Dendritic cell treated with granulocyte-macrophage colony-stimulating factor and Interleukin-4, amounts not matched to agents 40 ng/mL and 50 ng/mL, for 4 days (primary cell): ENCODE results near the gene OTX1.
A peak's percentile ranks its signal among the peaks of the same experiment; 100 is the strongest.
"Not testable (repeated sequence)": the region's sequence is repeated elsewhere in the genome, so short reads cannot be mapped to it uniquely, and the experiment has no call there.

ENCODE experiments used
- H3K27ac Mint-ChIP-seq: one replicate; pipeline ENCODE4 v1.8.0; 2022; ENCODE audit warnings: mild to moderate bottlenecking, mixed read lengths
- H3K27me3 Mint-ChIP-seq: one replicate; pipeline ENCODE4 v1.8.0; 2022; ENCODE audit warnings: mild to moderate bottlenecking, mixed read lengths
- H3K36me3 Mint-ChIP-seq: one replicate; pipeline ENCODE4 v1.8.0; 2022; ENCODE audit warnings: low read depth, mixed read lengths
- H3K4me1 Mint-ChIP-seq: one replicate; pipeline ENCODE4 v1.8.0; 2022; ENCODE audit warnings: low read depth, mixed read lengths
- H3K4me3 Mint-ChIP-seq: one replicate; pipeline ENCODE4 v1.8.0; 2022; ENCODE audit warnings: mild to moderate bottlenecking, moderate library complexity, mixed read lengths
- H3K9me3 Mint-ChIP-seq: one replicate; pipeline ENCODE4 v1.8.0; 2022; ENCODE audit warnings: mixed read lengths
- intact Hi-C: fragments of 100-400 bp; cut with micrococcal nuclease; formaldehyde crosslinking; loops from one replicate; pipeline ENCODE4 v1.15.0; 2022

Gene OTX1

DNA sequence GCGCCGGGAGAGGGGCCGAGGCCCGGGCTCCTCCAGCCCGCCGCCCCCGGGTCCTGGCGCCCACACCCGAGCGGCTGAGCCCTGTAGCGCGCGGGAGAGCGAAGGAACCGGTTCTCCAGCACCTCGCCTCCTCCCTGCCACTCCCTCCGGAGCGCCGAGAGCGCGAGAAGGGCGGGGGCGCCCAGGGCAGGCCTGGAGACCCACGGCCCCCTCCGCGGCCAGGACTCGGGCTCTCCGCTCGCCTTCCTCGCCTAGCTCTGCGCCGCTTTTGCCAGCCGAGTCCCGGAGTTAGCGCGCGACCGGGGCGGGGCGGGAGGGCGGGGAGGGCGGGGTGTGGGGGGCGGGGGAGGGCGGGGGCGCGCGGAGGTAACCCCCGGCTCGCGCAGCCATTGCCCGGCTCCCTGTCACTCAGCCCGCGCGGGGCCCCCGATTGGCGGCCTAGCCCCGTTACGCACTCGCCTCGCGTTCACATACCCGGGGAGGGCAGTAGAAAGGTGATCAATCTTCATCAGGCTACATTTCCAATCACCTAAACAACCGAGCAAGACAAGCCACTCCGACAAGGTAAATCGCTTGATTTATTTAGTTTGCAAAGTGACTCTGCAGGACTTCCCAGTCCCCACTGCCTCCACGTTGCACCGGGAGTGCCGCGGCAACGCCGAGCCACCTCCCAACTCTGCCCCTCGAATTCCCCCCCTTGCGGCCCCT lies at the start of gene OTX1:
Gene OTX1, plus strand, starts transcription at position 497 of the 708 bp plus-strand sequence. CDS start 2,161 bp downstream, outside the sequence.
- Mint-ChIP-seq H3K9me3 (no peaks in the 10 kb centered on the region), H3K4me1 (peaks cover 73% of the 10 kb centered on the region), H3K27me3 (peaks cover 96% of the 10 kb centered on the region), H3K36me3 (no peaks in the 10 kb centered on the region), H3K4me3 (peak within 1 kb of the TSS; percentile 70), H3K27ac (no peak within 1 kb of the TSS)
- intact Hi-C loops, result no loop called here

DNA sequence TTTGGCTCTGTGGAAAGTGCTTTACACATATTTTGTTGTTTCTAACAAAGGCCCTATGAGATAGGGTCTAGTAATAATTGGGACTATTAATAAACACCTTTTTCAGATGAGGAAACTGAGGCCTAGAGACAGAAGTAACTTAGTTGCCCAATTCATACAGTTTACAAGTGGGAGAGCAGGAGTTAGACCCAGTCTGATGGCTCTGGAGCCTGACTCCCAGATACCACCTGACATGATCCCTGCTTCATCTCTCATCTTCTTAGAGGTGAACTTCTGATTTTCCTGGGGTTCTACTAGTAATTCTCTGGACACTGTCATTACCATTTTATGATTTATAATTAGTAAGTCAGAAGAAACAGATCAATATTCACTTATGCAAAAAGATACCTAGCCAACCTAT lies 49.1 kb upstream of the OTX1 start:
- no peaks in the 10 kb centered on the region for H3K27me3 Mint-ChIP-seq
- H3K27ac Mint-ChIP-seq, result no peak overlapping the region
- H3K9me3 Mint-ChIP-seq, result no peaks in the 10 kb centered on the region
- intact Hi-C loops, result no loop called here
- no peaks in the 10 kb centered on the region for H3K4me1 Mint-ChIP-seq
- H3K36me3 Mint-ChIP-seq, result peaks cover 8% of the 10 kb centered on the region
- no peak overlapping the region for H3K4me3 Mint-ChIP-seq

DNA sequence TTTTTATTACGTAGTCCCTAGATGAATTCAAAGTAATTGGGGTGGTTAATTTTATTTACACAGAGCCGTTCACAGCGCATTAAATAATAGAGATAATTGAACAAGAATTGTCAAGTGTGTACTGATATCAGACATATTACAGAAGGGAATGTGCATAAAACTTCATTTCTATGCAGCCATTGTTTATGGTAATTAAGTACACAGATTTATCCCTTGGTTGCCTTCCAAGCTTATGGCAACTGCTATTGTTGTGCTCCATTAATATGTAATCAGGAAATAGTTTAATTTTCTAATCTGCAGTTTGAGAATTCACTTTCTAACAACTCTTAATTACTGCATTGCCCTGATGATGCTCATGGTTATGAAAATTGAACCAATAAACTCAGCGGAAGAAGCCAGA lies 47.3 kb upstream of the OTX1 start:
- no peak overlapping the region for H3K27ac Mint-ChIP-seq

DNA sequence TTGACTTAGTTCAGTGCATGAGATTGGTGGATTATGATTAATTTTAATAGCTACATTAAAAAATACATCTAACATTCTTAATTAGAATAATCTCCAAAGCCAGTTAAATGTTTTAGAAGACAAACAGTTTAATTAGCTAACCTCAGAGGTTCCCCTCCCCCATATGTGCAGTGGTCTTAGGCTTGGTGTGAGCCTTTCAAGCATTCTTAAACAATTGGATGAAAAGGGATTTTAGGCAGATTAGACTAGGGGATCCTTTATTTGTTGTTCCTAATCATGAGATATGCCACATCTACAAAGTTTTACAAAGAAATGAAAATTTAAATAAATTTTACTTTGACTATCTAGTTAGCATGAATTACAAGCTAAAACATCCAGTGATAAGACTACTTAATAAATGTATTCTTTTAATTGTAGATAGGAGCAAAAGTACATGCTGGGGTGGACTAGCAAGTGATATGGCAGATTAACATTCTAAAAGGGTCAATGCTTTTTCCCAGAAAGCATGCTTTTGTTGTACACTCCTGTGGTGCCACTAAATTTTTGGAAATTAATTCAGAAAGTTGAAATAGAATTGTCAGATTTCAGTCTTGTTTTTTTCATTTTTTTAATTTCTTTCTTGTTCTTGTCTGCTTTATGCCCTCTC lies 42.7 kb upstream of the OTX1 start:
- H3K4me3 Mint-ChIP-seq, result no peak overlapping the region
- H3K36me3 Mint-ChIP-seq, result no peaks in the 10 kb centered on the region
- H3K27ac Mint-ChIP-seq, result no peak overlapping the region
- H3K27me3 Mint-ChIP-seq, result no peaks in the 10 kb centered on the region
- intact Hi-C loops, result no loop called here
- H3K9me3 Mint-ChIP-seq, result no peaks in the 10 kb centered on the region
- no peaks in the 10 kb centered on the region for H3K4me1 Mint-ChIP-seq

More for the DNA sequence above, 47.3 kb upstream of the OTX1 start:
- H3K27me3 Mint-ChIP-seq, result no peaks in the 10 kb centered on the region
- no peaks in the 10 kb centered on the region for H3K9me3 Mint-ChIP-seq
- no peaks in the 10 kb centered on the region for H3K4me1 Mint-ChIP-seq
- no peak overlapping the region for H3K4me3 Mint-ChIP-seq
- intact Hi-C loops, result no loop called here
- no peaks in the 10 kb centered on the region for H3K36me3 Mint-ChIP-seq

DNA sequence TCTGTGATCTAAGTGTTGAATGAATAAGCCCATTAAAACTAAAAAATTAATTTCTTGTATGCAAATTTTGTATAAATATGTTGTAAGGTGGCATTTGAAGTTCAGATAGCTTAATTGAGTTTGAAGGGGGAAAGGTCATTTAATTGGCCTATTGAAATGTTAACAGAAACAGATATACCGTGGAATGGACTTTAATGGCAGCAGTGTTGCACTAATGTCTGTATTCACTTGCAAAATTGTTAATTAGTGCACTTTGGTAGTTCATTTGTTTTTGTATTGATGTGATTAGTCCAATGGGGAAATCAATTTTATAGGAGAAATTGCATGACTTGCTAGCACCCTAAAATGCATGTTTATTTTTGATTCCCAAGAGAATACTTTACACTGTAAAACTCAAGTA lies 41.8 kb upstream of the OTX1 start:
- no peaks in the 10 kb centered on the region for H3K36me3 Mint-ChIP-seq
- intact Hi-C loops, result no loop called here
- H3K27ac Mint-ChIP-seq, result no peak overlapping the region
- no peaks in the 10 kb centered on the region for H3K4me1 Mint-ChIP-seq
- no peak overlapping the region for H3K4me3 Mint-ChIP-seq
- H3K9me3 Mint-ChIP-seq, result no peaks in the 10 kb centered on the region
- no peaks in the 10 kb centered on the region for H3K27me3 Mint-ChIP-seq

DNA sequence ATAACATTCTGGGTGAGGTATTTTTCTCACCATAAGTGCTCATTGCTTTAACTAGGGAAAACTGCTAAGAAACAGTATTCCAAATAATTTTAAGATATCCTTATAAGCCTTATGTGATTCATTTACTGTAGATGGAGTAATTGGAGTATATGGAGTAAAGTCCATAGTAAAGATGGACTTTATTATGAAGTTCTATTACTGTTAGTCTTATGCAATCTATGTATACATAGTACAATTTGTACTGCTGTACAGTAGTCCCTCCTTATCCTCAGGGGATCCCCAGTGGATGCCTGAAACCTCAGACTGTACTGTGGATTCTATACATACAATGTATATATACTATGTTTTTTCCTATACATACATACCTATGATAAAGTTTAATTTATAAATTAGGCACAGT lies 41.1 kb upstream of the OTX1 start:
- H3K27me3 Mint-ChIP-seq, result no peaks in the 10 kb centered on the region
- H3K27ac Mint-ChIP-seq, result no peak overlapping the region
- intact Hi-C loops, result no loop called here
- H3K36me3 Mint-ChIP-seq, result no peaks in the 10 kb centered on the region
- H3K9me3 Mint-ChIP-seq, result no peaks in the 10 kb centered on the region
- H3K4me1 Mint-ChIP-seq, result no peaks in the 10 kb centered on the region
- H3K4me3 Mint-ChIP-seq, result no peak overlapping the region

DNA sequence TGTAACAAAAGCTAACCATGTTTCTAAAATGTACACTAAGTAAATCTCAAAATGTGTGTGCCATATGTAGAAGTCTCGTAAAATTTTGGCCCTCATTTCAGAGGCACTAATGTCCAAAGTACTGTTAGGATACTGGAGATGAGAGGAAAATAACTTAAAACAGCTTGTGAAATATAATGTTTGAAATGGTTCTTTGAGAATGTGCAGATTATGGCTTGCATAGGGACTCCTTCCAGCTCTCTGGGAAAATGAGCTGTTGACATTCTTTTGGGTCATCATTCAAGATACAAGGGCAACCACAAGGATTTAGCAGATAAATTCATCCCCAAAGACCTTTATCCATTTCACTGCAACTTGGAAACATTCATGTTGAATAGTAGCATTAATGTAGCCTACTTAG lies 38.1 kb upstream of the OTX1 start:
- no peak overlapping the region for H3K4me3 Mint-ChIP-seq

DNA sequence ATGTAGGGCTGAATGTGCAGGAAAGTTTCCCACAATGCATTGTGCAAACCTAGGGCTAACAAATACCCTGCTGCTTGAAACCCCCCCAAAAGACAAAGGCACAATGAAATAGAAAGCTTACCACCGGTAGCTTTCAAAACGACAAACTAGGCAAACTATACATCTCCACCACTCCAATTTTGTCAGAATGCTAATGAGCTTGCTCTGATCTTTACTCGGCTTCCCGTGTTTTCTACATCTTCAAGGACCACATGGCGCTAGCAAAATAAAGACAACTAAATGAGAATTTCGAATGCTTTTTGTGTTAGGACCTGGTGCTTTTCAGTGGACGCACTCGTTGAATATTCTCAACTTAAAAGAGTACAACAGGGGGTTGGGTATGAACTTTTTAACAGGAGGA lies 37.2 kb upstream of the OTX1 start:
- Mint-ChIP-seq H3K4me1 (no peaks in the 10 kb centered on the region), H3K4me3 (no peak overlapping the region), H3K27ac (no peak overlapping the region), H3K9me3 (no peaks in the 10 kb centered on the region), H3K27me3 (no peaks in the 10 kb centered on the region), H3K36me3 (no peaks in the 10 kb centered on the region)
- intact Hi-C loops, result no loop called here

More for the DNA sequence above, 38.1 kb upstream of the OTX1 start:
- no peak overlapping the region for H3K27ac Mint-ChIP-seq
- no peaks in the 10 kb centered on the region for H3K4me1 Mint-ChIP-seq
- no peaks in the 10 kb centered on the region for H3K9me3 Mint-ChIP-seq
- no peaks in the 10 kb centered on the region for H3K36me3 Mint-ChIP-seq
- intact Hi-C loops, result no loop called here
- H3K27me3 Mint-ChIP-seq, result no peaks in the 10 kb centered on the region

DNA sequence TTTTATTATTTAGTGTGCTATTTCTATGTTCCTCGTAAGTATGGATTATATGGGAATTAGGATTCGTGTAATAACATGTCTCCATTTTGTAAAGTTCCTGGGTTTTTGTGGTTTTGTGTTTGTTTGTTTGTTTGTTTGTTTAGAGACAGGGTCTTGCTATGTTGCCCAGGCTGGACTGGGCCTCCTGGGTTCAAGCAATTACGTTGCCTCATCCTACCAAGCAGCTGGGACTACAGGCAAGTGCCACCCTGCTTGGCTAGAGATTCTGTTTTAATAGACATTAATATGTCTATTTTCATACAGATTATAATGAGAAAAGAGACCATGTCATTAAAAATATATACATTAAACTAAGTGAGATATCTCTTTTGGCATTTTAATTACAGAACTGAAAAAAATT lies 35.2 kb upstream of the OTX1 start:
- no peak overlapping the region for H3K4me3 Mint-ChIP-seq
- H3K9me3 Mint-ChIP-seq, result no peaks in the 10 kb centered on the region
- H3K27me3 Mint-ChIP-seq, result no peaks in the 10 kb centered on the region
- H3K27ac Mint-ChIP-seq, result no peak overlapping the region
- H3K4me1 Mint-ChIP-seq, result no peaks in the 10 kb centered on the region
- intact Hi-C loops, result no loop called here
- H3K36me3 Mint-ChIP-seq, result no peaks in the 10 kb centered on the region

DNA sequence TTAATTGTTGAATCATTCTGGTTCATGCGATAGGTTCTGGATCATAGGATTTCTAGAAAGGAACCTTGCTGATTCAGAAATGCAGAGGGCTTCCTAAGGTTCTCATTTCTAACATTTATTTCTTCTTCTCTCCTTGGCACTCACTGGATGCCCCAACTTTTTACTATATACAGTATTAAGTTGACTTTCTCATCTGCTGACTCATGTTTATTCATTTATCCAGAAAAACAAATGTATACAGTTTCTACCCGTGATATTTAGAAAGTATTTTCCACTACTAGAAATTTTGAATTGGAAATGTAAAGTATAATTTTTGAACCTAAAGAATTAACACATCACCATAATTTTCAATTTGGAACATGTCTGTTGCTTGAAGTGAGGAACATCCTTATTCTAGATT lies 32.2 kb upstream of the OTX1 start:
- intact Hi-C loops, result no loop called here
- no peaks in the 10 kb centered on the region for H3K4me1 Mint-ChIP-seq
- H3K27me3 Mint-ChIP-seq, result no peaks in the 10 kb centered on the region
- no peak overlapping the region for H3K27ac Mint-ChIP-seq
- H3K36me3 Mint-ChIP-seq, result no peaks in the 10 kb centered on the region
- no peak overlapping the region for H3K4me3 Mint-ChIP-seq
- H3K9me3 Mint-ChIP-seq, result no peaks in the 10 kb centered on the region

DNA sequence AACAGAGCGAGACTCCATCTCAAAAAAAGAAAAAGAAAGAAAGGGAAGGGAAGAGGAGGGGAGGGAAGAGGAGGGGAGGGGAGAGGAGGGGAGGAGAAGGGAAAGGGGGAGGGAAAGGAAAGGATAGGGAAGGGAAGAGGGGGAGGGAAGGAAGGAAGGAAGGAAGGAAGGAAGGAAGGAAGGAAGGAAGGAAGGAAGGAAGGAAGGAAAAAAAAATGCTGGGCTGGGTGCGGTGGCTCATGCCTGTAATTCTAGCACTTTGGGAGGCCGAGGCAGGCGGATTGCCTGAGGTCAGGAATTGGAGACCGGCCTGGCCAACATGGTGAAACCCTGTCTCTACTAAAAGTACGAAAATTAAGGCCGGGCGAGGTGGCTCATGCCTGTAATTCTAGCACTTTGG lies 30.9 kb upstream of the OTX1 start:
- H3K27me3 Mint-ChIP-seq, H3K36me3 Mint-ChIP-seq, H3K4me1 Mint-ChIP-seq, H3K9me3 Mint-ChIP-seq, intact Hi-C loops, H3K4me3 Mint-ChIP-seq, H3K27ac Mint-ChIP-seq: not testable (repeated sequence)

DNA sequence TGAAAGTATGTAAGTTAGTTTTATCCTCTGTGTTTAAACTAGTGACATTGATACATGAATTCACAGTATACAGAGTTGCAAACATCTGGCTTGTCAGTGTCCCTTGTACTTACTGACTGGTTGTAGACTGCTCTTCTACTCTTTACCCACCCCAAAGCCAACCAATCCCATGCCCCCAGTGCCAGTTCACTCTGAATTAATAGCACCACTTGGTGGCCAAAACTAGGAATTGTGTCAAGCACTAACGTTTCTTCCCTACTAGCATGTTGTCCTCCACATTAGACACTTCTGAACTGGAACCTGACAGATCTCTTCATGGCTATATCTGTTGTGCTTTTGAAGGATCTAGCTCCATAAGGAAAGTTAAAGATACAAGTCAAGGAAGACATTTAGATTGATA lies 27.2 kb upstream of the OTX1 start:
- no peaks in the 10 kb centered on the region for H3K36me3 Mint-ChIP-seq
- intact Hi-C loops, result no loop called here

DNA sequence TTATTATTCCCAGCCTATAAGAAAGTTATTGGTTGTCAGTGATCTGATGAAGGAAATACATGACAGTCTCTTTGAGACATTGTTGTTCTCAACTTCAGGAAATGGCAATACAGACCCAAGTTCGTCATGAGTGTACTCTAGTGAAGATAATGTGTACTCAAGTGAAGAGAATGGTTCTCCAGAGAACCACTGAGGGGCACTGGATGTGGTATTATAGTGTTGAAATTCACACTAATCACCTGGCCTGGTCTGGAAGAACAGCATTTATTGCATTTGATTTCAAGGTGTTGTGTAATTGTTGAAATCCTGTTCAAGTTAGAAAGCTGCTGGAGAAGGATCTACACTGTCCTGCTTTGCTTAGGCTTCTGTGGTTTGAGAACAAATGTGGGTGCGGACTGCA lies 23.4 kb upstream of the OTX1 start:
- no peak overlapping the region for H3K27ac Mint-ChIP-seq
- no peaks in the 10 kb centered on the region for H3K4me1 Mint-ChIP-seq
- no peaks in the 10 kb centered on the region for H3K9me3 Mint-ChIP-seq
- intact Hi-C loops, result no loop called here
- no peak overlapping the region for H3K4me3 Mint-ChIP-seq
- no peaks in the 10 kb centered on the region for H3K36me3 Mint-ChIP-seq
- no peaks in the 10 kb centered on the region for H3K27me3 Mint-ChIP-seq

More for the DNA sequence above, 27.2 kb upstream of the OTX1 start:
- Mint-ChIP-seq H3K9me3 (no peaks in the 10 kb centered on the region), H3K27ac (no peak overlapping the region), H3K4me3 (no peak overlapping the region), H3K27me3 (no peaks in the 10 kb centered on the region), H3K4me1 (no peaks in the 10 kb centered on the region)

DNA sequence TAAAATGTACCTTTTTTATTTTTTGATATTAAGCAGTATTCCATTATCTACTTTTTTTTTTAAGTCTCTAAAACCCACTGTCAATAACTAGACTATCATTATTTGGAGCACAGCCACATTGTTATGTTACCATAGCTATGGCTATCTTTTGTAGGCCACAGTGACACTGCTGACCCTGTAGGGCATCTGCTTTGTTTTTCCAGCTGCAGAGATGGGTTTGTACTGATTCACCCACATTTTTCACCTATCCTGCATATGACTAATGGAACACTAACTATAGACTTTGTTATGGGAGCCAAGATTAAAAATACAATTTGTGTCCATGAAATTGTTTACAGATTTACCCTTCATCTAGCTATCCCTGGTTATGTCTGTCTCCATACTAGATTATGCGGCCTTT lies 21.6 kb upstream of the OTX1 start:
- Mint-ChIP-seq H3K4me1 (no peaks in the 10 kb centered on the region), H3K27me3 (no peaks in the 10 kb centered on the region), H3K36me3 (no peaks in the 10 kb centered on the region), H3K4me3 (no peak overlapping the region), H3K9me3 (no peaks in the 10 kb centered on the region), H3K27ac (no peak overlapping the region)
- intact Hi-C loops, result no loop called here

DNA sequence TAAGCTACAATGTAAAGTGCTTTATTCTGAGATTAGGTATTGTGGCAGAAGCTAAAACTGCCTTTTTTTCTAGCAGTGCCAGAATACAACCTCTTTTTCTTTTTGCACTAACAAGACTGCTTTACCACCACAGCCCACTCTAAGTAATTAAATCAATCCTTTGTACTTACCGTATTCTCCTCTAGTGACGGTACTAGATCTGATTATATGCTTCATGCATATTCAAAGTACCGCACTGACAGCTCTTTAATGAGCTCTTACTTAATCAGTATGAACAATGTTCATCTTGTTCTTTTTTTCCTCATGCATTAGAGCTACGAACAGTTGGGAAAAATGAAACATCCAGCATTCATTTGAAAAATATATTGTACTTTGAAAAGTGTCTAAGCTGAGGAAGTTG lies 16.1 kb upstream of the OTX1 start:
- Mint-ChIP-seq H3K27ac (no peak overlapping the region), H3K4me1 (no peaks in the 10 kb centered on the region), H3K4me3 (no peak overlapping the region), H3K27me3 (no peaks in the 10 kb centered on the region), H3K9me3 (no peaks in the 10 kb centered on the region), H3K36me3 (no peaks in the 10 kb centered on the region)
- intact Hi-C loops, result no loop called here
